ENCODE measurements around the gene KRT6C. TPM values are rescaled to one million over a fixed set of nuclear protein-coding genes. Genes with fewer than 3 reads are reported as not detected.
A peak's percentile ranks its signal among the peaks of the same experiment; 100 is the strongest.
"Not testable (repeated sequence)": the region's sequence is repeated elsewhere in the genome, so short reads cannot be mapped to it uniquely, and the experiment has no call there.

Gene KRT6C
- total RNA-seq, 4 donors from 2014 or later: 99.0 to 3,532 (median 1,742) TPM

- TF ChIP-seq POLR2A (IDR thresholded peaks at IDR 0.05): no peak
- TF ChIP-seq, protein P1, sequence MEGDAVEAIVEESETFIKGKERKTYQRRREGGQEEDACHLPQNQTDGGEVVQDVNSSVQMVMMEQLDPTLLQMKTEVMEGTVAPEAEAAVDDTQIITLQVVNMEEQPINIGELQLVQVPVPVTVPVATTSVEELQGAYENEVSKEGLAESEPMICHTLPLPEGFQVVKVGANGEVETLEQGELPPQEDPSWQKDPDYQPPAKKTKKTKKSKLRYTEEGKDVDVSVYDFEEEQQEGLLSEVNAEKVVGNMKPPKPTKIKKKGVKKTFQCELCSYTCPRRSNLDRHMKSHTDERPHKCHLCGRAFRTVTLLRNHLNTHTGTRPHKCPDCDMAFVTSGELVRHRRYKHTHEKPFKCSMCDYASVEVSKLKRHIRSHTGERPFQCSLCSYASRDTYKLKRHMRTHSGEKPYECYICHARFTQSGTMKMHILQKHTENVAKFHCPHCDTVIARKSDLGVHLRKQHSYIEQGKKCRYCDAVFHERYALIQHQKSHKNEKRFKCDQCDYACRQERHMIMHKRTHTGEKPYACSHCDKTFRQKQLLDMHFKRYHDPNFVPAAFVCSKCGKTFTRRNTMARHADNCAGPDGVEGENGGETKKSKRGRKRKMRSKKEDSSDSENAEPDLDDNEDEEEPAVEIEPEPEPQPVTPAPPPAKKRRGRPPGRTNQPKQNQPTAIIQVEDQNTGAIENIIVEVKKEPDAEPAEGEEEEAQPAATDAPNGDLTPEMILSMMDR (IDR thresholded peaks at IDR 0.05): no peak
- peaks cover 0 to 35% (median 13%) of the 10 kb centered on the region in 3 donors for H3K36me3 ChIP-seq
- 34 to 40% methylated on average over 6 of the region's 6 CpGs for WGBS, 2 donors
- peaks cover 0 to 11% (median 0%) of the 10 kb centered on the region in 4 donors for H3K27me3 ChIP-seq
- intact Hi-C loops (cut with DNase I): loop anchor here (10.0 kb wide), 2 partner anchors 139 to 359 kb away; no protein-coding TSS in a partner anchor
- DNase-seq: no peak
- H3K9me3 ChIP-seq: peaks cover 0 to 9% (median 5%) of the 10 kb centered on the region in 3 donors
- H3K4me3 ChIP-seq: no peak overlapping the region
- peak overlapping the region in 3 of 4 donors; percentile 85 to 92 (median 89) for H3K27ac ChIP-seq
- H3K4me1 ChIP-seq: peaks cover 0 to 30% (median 0%) of the 10 kb centered on the region in 3 donors
These were observed 40.1 kb upstream of the KRT6C start for GRCh38 chr12:52513736-52514135.

DNA sequence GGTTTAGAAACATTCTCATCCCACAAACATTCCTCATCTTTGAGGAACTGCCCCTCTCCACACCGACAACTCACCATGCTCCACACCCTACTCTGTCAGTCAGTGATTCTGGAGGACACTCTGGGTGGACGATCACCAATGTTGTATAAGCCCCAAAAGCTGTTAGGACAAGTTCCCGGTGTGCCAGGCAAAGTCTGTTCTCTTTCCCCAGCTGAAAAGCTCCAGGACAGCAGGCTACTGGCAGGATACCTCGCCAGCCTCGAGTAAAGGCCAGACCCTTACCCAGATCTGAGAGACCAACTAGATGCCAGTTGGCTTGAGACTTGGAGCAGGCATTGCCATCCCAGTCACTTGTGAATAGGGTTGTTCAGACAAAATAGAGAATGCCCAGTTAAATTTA lies 34.6 kb upstream of the KRT6C start:
- Histone ChIP-seq H3K4me3 (no peak overlapping the region), H3K9me3 (peaks cover 0 to 9% (median 5%) of the 10 kb centered on the region in 3 donors), H3K27me3 (peaks cover 0 to 11% (median 0%) of the 10 kb centered on the region in 4 donors), H3K27ac (no peak overlapping the region), H3K36me3 (no peaks in the 10 kb centered on the region), H3K4me1 (peaks cover 0 to 4% (median 0%) of the 10 kb centered on the region in 3 donors)
- TF ChIP-seq, protein P1 (IDR thresholded peaks at IDR 0.05): no peak
- TF ChIP-seq POLR2A (IDR thresholded peaks at IDR 0.05): no peak
- DNase-seq: no peak
- whole genome bisulfite sequencing, 2 donors: 70 to 71% methylated on average over 4 to 5 of the region's 5 CpGs
- intact Hi-C loops (cut with DNase I): no loop called here

- intact Hi-C loops (cut with DNase I): no loop called here
- peaks cover 0 to 4% (median 0%) of the 10 kb centered on the region in 3 donors for H3K4me1 ChIP-seq
- TF ChIP-seq, protein P1 (IDR thresholded peaks at IDR 0.05): peak in 5 of 6 experiments; percentile 44 to 71 (median 55)
- no peak for TF ChIP-seq POLR2A (IDR thresholded peaks at IDR 0.05)
- no peak overlapping the region for H3K27ac ChIP-seq
- no peak for DNase-seq
- H3K9me3 ChIP-seq: peaks cover 0 to 9% (median 5%) of the 10 kb centered on the region in 3 donors
- WGBS, 2 donors: 29 to 32% methylated on average over 4 of the region's 4 CpGs
- peaks cover 0 to 8% (median 0%) of the 10 kb centered on the region in 4 donors for H3K27me3 ChIP-seq
- H3K4me3 ChIP-seq: no peak overlapping the region
- no peaks in the 10 kb centered on the region for H3K36me3 ChIP-seq
These were observed 33.5 kb upstream of the KRT6C start for GRCh38 chr12:52506858-52507715.

GRCh38 chr12:52502877-52503276 lies 29.3 kb upstream of the KRT6C start:
- H3K36me3 ChIP-seq: no peaks in the 10 kb centered on the region
- no peaks in the 10 kb centered on the region for H3K9me3 ChIP-seq
- no peak overlapping the region for H3K27ac ChIP-seq
- TF ChIP-seq POLR2A (IDR thresholded peaks at IDR 0.05): no peak
- TF ChIP-seq, protein P1 (IDR thresholded peaks at IDR 0.05): no peak
- no peak for DNase-seq
- 78 to 91% methylated on average over 1 of the region's 1 CpG for WGBS, 2 donors
- intact Hi-C loops (cut with DNase I): no loop called here
- H3K4me1 ChIP-seq: peaks cover 0 to 4% (median 0%) of the 10 kb centered on the region in 3 donors
- H3K27me3 ChIP-seq: no peaks in the 10 kb centered on the region
- H3K4me3 ChIP-seq: no peak overlapping the region

GRCh38 chr12:52501490-52501889 lies 27.9 kb upstream of the KRT6C start:
- no peaks in the 10 kb centered on the region for H3K27me3 ChIP-seq
- H3K9me3 ChIP-seq: no peaks in the 10 kb centered on the region
- WGBS, 2 donors: 49 to 66% methylated on average over 7 of the region's 7 CpGs
- TF ChIP-seq, protein P1 (IDR thresholded peaks at IDR 0.05): no peak
- no peak for TF ChIP-seq POLR2A (IDR thresholded peaks at IDR 0.05)
- H3K36me3 ChIP-seq: no peaks in the 10 kb centered on the region
- no peak for DNase-seq
- H3K4me1 ChIP-seq: peaks cover 2 to 6% (median 2%) of the 10 kb centered on the region in 3 donors
- H3K4me3 ChIP-seq: no peak overlapping the region
- no peak overlapping the region for H3K27ac ChIP-seq
- intact Hi-C loops (cut with DNase I): no loop called here

DNA sequence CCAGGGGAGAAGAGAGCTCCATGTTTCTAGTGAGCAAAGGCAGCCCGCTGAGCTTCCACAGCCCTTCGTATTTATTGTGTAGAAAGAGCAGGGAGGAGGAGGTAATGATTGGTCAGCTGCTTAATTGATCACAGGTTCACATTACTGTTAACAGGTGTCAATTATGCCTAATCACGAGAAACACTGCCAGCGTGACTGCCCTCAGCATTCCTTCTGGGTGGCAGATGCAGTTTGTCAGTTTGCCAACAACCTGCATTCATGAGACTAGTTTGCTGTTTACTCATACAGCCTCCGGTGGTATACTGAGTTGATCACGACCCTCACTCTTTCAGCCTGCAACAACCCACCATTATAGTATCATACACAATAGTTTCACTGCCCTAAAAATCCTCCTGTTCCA lies 27.0 kb upstream of the KRT6C start:
- intact Hi-C loops (cut with DNase I); DNase-seq; H3K4me3 ChIP-seq; H3K36me3 ChIP-seq; H3K9me3 ChIP-seq; H3K27ac ChIP-seq; H3K27me3 ChIP-seq: not testable (repeated sequence)
- H3K4me1 ChIP-seq: peaks cover 11 to 15% (median 11%) of the 10 kb centered on the region in 3 donors
- 80 to 89% methylated on average over 6 of the region's 6 CpGs for WGBS, 2 donors

All from esophagus squamous epithelium (tissue), 5 donors.